Posterior vena cava (tissue), 2 donors: Measurements from ENCODE around the gene MAP3K5. TPM values are rescaled to one million over a fixed set of nuclear protein-coding genes. Genes with fewer than 3 reads are reported as not detected.

Experiments
- DNase-seq: peaks from one replicate; pipeline ENCODE4 v3.0.0-alpha.2; 2020; ENCODE audit warnings: low spot score
- intact Hi-C, 2 donors: fragments of 100-400 bp; cut with DNase I; formaldehyde crosslinking; loops; one replicate each; pipeline versions ENCODE4 v1.14.1 to v1.14.2; 2022 to 2023
- total RNA-seq, 2 donors: library from RNA; stranded (reverse); fragmentation: NEBNext Ultra II Directional; extraction: Animal tissue kit (Norgen Biotek cat#: 25700); gene quantifications; one replicate each; pipeline ENCODE4 v1.2.1, GENCODE V29; 2021
- donor health status: DM: yes; HTN: yes; CAD: no.
- donor health status: DM: yes; HTN: yes; CAD: no.

The MAP3K5 gene
- total RNA-seq, 2 donors from 2014 or later, result 15.0 to 16.4 TPM

- no peak for DNase-seq
- intact Hi-C loops, result no loop called here
Observed at GRCh38 chr6:136668571-136668970, 123.7 kb downstream of the MAP3K5 start.

DNA sequence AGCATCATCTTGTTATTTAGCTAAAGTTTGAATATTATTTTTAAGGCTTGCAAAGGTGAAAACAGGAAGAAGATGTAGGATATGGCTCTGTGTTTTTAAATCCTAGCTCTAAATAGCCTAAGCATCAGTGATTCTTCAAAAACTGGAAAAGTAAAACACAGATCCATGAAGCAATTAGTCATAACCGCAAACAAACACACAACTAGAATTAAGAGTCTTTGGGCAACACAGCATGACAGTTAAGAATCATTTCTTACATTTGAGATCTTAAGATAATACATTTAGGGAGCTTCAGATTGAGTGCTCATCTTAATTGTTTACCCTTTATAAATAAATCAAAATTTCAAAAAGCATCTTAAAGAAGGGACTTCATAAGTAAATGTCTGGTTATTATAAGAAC lies 126.2 kb downstream of the MAP3K5 start:
- intact Hi-C loops, result no loop called here
- DNase-seq, result no peak

- intact Hi-C loops, result no loop called here
Observed at GRCh38 chr6:136662347-136663237, 129.7 kb downstream of the MAP3K5 start.

GRCh38 chr6:136660727-136661126 lies 131.6 kb downstream of the MAP3K5 start:
- intact Hi-C loops, result no loop called here
- DNase-seq, result no peak

More at GRCh38 chr6:136662347-136663237, 129.7 kb downstream of the MAP3K5 start:
- DNase-seq, result no peak

GRCh38 chr6:136659991-136660499 lies 132.2 kb downstream of the MAP3K5 start:
- DNase-seq, result no peak
- intact Hi-C loops, result no loop called here

DNA sequence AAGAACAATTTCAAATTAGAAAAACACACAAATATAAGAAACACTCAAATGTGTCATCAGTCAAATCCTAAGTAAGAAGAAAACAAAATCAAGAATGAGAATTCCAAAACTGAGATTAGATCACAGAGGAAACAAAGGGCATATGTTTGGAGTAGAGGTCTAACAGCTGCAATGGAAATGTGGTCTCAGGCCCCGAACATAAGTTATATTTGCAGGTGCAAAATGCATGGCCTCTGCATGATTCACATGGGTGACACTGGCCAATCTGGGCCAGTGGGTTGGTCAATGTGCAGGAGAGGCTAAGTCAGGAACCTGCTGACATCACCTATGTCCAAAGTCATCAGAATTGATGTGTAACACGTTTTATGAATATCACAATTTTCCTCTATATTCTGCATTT lies 133.6 kb downstream of the MAP3K5 start:
- DNase-seq, result no peak
- intact Hi-C loops, result no loop called here

GRCh38 chr6:136657666-136658065 lies 134.6 kb downstream of the MAP3K5 start:
- no peak for DNase-seq
- intact Hi-C loops, result no loop called here

DNA sequence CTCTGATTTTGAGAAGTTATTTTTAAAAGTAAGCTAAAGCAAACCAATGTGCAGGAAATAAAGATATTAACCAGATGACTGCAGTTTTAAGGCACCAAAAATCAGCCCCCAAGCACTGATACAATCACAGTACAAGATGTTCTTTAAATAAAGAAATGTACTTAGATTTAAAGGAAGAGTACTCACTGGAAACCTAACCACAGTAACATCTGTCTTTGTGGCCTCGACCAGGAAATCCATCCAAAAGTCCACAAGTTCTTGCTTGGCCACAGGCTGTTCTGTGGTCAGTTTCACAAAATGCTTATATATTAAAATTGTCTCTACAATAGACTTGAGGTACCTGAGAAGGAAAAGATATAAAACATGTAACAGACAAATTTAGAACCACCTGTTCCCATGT lies 136.2 kb downstream of the MAP3K5 start:
- no peak for DNase-seq
- intact Hi-C loops, result no loop called here

- intact Hi-C loops, result no loop called here
- DNase-seq, result no peak
Observed at GRCh38 chr6:136655239-136656014, 136.8 kb downstream of the MAP3K5 start.

GRCh38 chr6:136654086-136654485 lies 138.2 kb downstream of the MAP3K5 start:
- intact Hi-C loops, result no loop called here

DNA sequence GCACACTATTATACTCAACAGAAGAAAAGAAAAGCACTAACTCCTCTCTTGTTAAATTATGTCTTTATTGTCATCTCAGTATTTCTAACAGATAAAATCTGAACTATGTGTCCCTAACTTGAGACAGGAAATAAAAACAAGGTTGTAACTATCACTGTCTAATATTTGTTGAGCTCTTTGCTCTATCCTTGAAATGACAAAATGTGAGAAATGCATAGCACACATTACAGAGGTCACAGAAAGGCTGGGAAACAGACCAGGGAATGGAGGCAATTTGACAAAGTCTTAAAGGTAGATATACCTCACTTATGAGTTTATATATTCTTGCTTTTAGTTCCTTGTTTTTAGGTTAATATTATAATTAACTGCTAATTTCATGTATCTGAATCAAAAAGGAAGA lies 139.6 kb downstream of the MAP3K5 start:
- intact Hi-C loops, result no loop called here
- no peak for DNase-seq

More at GRCh38 chr6:136654086-136654485, 138.2 kb downstream of the MAP3K5 start:
- no peak for DNase-seq

- no peak for DNase-seq
- intact Hi-C loops, result no loop called here
Observed at GRCh38 chr6:136651982-136652381, 140.3 kb downstream of the MAP3K5 start.

GRCh38 chr6:136647363-136647852 lies 144.9 kb downstream of the MAP3K5 start:
- intact Hi-C loops, result loop anchor here in 1 of 2 donors (5.0 kb wide), 1 partner anchor 145 kb away; the partner anchor contains the start of gene MAP3K5
- DNase-seq, result no peak

DNA sequence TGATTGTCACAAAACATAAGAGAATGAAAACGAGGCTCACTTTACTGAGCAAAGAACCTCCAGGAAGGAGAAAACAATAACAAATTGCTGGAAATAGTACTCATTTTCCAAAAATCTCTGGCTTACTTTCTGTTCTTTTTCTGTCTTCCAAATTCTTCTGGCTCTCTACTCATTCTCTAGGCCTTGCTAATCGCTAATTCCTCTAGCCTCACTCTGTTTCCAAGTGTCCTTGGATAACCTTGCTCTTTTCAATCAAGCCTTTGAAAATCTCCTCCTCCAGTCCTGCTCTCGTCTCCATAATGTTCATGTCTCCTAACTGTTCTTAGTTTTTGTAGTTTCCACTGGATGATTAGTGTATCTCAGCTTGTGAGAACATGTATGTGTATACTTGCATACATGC lies 145.9 kb downstream of the MAP3K5 start:
- no peak for DNase-seq
- intact Hi-C loops, result loop anchor here in 1 of 2 donors (5.0 kb wide), 1 partner anchor 146 kb away; the partner anchor contains the start of gene MAP3K5

DNA sequence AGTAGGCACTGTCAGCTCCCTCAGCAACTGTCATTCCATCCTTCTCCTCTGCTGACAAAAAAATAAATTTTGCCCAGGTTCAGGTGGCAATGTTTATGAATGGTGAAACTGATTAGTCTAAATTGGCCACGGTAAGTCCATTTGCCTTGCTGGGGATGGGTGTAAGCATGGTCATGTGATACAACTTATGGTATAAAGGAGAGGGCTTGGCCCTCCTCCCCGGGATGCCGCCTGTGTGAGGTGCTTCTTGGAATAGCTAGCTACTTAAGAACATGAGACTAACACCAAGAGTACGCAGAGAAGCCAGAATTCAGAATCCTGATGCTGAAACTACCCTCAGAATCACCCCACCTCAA lies 147.7 kb downstream of the MAP3K5 start:
- DNase-seq, result no peak
- intact Hi-C loops, result loop anchor here in 1 of 2 donors (2.0 kb wide), 1 partner anchor 148 kb away; the partner anchor contains the start of gene MAP3K5

DNA sequence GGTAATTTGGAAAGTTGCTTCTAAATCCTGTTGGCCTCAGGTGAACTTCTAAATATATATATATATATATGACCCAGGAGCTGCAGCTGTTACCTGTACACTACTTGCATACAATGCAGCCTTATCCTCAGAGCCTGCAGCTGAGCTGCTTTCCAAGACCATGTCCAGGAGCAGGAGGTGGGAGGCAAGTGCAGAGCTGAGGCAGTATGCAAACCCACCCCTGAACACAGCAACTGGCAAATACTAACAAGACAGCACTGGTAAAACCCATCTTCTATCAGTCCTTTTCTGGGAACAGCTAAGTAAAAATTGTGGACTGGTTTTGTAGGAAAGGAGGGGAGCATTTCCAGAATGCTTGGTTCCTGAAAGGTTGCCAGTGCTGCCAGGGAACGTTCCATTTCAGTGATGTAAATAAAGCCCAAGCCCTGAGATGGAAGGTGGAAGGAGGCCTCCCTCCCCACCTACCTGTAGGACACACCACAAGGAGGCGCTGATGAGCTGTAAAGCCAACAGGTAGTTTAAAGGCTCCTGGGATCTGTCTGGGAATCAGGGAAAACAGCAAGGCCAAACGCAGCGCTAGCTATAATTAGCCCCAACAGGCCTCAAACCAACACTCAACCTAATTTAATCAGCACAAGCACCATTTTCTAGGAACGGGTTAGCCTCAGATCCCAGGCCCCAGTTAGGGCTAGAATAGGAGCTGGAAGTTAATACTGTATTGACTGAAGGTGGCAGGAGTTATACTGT lies 148.3 kb downstream of the MAP3K5 start:
- intact Hi-C loops, result loop anchor here in 1 of 2 donors (2.0 kb wide), 1 partner anchor 149 kb away; the partner anchor contains the start of gene MAP3K5
- peak; percentile 94 for DNase-seq

- intact Hi-C loops, result no loop called here
- DNase-seq, result no peak
Observed at GRCh38 chr6:136641873-136642465, 150.3 kb downstream of the MAP3K5 start.

DNA sequence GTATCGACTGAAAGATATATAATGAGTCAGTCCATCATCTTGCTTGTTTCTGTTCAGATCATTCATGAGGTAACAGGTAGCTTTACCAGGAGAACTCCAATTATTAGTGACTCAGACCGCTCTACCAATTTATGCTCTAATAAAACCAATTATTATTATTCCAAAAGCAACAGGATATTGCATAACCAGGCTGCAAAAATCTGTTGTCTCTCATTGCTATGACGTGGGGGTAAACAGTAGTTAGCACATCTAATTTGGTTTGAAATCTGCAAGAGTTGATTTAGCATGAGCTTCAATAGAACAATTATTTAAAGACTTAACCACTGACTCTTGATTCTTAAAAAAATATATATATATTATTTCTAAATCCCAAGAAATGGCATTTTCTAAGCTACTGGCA lies 151.1 kb downstream of the MAP3K5 start:
- intact Hi-C loops, result no loop called here
- no peak for DNase-seq
